KG1 (cell line): ENCODE measurements around the gene PORCN.
A peak's percentile ranks its signal among the peaks of the same experiment; 100 is the strongest.
"Not testable (repeated sequence)": the region's sequence is repeated elsewhere in the genome, so short reads cannot be mapped to it uniquely, and the experiment has no call there.

Experiments used
- DNase-seq: peaks from one replicate; lab custom pipeline; 2025; lab: John Stamatoyannopoulos, UW

Gene PORCN

DNA sequence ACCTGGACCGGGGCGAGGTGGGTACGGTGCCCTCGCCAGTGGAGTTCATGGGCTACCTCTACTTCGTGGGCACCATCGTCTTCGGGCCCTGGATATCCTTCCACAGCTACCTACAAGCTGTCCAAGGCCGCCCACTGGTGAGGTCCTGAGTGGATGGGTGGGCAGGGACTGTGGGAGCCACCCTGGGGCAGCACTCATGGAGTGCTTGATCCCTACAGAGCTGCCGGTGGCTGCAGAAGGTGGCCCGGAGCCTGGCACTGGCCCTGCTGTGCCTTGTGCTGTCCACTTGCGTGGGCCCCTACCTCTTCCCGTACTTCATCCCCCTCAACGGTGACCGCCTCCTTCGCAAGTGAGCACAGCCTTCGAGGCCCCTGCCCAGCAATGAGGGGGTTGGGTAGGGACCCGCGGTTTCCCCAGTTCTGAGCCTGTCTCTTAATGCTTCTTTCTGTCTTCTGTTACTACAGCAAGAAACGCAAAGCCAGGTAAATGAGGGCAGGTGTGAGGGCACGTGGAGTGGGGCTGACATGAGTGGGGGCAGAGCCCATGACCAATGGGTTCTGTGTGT, 3.7 kb downstream of the PORCN start:
- no peak for DNase-seq

DNA sequence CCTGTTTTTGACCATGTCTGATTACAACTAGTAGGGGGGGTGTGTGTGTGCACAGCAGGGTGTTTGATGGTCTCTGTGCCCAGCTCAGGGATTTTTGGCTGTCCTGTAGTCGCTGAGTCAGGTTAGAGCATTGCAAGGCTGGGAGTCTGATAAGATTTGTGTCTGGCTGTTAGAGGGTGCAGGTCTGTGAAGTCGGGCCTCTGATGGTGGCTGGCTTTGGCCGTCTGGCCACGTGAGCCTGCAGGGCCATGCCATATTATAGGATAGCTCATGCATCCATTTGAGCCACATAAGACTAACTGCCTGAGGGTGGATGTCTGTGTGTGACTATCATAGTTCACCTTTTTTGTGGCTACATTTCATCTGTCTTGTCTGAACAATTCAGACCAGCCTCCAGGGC, 4.9 kb downstream of the PORCN start:
- no peak for DNase-seq

DNA sequence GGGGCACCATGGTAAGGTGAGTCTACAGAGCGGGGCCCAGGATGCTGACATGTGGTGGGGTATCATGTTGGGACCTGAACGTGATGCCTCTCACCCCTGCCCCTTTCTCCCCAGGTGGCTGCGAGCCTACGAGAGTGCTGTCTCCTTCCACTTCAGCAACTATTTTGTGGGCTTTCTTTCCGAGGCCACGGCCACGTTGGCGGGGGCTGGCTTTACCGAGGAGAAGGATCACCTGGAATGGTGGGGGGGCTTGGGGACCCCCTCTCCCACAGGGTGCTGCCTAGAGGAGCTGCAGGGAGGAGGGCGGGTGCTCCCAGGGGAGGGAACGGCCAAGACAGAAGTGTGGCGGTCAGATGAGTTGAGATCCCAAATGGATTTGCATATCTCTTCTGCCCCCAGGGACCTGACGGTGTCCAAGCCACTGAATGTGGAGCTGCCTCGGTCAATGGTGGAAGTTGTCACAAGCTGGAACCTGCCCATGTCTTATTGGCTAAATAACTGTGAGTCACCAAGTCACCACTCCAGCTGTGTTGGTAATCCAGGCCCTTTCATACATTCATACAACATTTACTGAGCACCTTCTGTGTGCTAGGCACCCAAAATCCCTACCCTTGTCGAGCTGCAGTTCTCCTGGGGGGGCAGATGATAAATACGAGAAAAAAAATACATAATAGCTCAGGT, 5.5 kb downstream of the PORCN start:
- DNase-seq = no peak

DNA sequence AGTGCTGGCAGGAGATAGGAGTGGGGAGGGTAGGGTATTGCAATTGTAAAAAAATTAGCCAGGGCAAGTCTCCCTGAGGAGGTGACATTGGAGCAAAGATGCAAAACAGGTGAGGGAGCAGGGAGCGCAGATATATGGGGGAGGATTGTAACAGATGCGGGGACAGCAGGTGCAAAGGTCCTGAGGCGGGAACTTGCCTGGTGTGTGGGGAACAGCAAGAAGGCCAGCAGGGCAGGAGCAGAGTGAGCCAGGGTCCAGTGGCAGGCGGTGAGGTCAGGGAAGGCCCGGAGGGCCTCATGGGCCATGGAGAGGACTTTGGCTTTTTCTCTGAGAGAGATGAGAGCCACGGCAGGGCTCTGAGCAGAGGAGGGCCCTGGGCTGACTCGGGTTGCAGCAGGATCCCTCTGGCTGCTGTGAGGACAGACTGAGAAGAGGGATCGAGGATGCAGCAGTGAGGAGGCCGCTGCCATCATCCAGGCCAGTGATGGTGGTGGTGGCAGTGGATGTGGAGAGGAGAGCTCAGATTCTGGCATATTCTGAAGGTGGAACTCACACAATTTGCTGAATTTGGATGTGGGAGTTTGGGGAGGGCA, 6.2 kb downstream of the PORCN start:
- no peak for DNase-seq

DNA sequence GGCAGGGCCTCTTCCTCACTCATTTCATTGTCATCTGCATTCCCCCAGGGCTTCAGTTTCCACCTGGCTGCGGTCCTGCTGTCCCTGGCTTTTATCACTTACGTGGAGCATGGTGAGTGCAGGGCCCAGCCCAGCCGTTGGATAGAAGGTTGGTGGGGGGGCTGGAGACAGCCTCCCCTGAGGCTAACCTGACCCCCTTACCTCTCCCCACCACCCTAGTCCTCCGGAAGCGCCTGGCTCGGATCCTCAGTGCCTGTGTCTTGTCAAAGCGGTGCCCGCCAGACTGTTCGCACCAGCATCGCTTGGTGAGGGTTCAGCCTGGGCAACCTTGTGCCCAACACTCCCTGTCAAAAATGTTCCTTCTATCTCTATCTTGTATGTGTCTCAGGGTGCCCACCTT, 7.0 kb downstream of the PORCN start:
- no peak for DNase-seq

DNA sequence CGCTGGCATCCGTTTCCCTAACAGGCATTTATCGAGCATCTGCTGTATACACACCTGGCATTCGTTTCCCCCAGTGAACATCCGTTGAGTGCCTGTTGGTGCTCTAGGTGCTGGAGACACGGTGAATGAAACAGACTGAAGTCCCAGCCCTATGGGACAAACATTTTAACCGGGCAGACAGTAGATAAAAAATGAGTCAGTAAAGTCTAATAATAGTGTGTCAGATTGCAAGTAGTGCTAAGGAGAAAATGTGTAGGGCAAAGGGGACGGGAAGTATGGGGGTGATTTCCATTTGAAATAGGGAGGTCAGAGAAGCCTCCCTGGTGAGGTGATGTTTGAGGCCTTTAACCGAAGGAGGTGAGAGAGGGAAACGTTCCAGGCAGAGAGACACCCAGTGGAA, 7.5 kb downstream of the PORCN start:
- no peak for DNase-seq

DNA sequence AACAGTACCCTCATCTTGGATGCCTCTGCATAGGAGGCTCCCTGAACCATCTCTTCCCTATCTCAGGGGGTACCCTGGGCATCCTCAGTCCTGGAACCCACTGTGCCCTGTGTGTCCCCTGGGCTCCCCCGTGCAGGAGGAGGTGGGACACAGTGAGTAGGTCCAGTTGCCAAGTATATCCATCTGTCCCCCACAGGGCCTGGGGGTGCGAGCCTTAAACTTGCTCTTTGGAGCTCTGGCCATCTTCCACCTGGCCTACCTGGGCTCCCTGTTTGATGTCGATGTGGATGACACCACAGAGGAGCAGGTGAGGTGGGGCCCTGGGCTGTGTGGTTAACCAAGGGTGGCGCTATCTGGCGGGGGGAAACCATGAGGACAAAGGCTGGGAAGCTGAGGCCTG, 8.2 kb downstream of the PORCN start:
- DNase-seq = no peak

DNA sequence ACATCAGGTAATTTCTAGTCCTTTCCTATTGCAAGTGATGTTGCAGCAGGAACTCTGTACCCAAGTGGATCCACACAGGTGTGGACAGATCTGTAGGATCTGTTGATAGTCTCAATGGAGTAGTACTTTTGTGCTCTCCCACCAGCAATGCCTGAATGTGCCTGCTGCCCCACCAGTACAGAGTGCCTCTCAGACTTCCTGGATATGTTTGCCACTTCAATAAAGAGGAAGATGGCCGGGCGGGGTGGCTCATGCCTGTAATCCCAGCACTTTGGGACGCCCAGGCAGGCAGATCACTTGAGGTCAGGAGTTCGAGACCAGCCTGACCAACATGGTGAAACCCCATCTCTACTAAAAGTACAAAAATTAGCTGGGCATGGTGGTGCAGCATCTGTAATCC, 10.7 kb downstream of the PORCN start:
- DNase-seq = not testable (repeated sequence)

DNA sequence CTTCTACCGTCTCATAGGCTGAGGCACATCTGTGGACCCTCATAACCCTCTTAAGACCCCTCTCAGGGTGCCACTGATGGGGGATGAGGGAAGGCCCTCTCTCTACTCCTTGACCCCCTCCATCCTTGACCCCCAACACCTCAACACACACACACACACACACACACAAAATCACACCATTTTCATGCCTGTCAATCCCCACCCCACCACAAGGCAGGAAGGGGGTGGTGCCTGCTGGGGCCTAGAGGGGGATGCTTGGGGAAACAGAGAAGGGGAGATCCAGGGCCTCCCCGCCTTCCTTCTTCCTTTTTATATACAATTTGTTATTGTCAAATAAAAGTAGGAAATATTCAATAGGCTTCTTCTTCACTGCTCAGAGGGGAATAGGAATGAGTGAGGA, 11.7 kb downstream of the PORCN start:
- DNase-seq = no peak

DNA sequence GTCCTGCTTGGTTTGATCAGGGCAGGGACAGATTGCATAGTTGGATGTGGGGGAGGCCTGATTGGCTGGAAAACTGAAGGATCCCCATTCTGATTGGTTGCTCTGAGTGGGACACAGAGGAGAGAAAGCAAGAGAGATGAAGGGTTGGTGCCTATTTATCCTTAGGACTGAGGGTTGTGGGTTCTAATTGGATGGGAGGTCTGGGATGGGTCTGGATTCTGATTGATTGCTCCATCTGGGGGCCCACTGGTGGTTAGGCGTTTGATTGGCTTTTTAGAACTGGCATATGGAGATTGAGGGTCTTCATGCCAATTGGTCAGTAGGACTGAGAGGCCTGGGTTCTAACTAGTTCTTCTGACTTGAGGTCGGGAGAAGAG, 12.2 kb downstream of the PORCN start:
- DNase-seq = no peak

DNA sequence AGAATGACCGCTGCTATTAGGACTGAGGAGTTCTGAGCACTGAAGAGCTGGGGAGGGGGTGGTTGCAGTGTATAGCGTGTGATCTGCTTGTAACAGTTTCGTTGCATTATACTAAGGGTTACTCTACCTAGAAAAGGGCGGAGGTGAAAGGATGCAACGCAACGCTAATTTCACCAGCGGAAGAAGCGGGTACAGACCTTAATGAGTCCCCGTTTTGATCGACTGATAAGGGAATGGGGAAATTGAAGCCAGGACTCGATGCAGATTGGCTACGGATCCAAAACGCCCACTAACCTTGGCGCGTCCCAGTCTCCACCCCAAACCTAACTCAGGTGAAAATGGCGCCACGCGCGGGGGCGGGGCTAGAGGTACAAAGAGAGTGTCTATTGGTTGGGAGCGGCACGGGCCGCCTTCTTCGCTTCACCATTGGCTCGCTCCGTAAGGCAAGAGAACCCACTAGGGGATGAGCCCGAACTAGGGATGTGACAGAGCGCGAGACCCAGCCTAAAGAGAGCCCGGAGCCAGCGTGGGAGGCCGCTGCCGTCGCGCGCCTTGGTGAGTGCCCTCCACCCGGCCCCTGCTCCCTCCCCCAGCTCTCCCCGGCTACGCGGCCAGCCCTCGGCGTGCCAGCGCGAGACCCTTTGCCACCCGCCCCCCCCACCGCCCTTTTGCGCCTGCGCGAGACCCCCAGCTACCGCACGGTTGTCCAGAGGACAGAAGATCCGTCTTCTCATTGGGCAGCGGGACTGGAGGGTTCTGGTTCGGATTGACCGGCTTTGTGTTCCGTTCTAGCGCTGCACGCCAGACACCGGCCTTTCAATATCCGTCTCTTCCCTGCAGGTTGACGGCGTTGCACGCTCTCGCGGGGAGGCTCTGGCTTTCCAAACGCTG, 12.8 kb downstream of the PORCN start, which contains the start of gene EBP:
EBP (plus strand) TSS at position 456 of the 891 bp plus-strand sequence. CDS start 1,964 bp downstream, outside the sequence.
- peak; percentile 76 for DNase-seq

DNA sequence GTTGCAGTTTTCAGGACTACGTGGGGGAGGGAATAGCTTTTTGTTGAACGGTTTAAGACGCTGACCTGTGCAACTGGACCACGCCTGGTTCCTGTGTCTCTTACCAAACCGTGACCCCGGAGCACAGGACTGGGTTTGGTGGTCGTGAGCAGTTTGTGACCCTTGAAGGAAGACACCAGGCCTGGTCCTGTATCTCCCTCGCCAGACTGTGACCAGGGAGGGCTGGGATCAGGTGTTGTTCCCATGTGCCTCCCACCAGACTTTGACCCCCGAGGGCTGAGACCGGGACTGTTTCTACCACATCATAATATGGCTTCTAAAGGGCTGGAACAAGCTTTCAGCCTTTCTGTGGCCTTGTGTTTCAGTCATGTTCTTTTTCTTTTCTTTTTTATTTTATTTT, 13.5 kb downstream of the PORCN start:
- DNase-seq = no peak

DNA sequence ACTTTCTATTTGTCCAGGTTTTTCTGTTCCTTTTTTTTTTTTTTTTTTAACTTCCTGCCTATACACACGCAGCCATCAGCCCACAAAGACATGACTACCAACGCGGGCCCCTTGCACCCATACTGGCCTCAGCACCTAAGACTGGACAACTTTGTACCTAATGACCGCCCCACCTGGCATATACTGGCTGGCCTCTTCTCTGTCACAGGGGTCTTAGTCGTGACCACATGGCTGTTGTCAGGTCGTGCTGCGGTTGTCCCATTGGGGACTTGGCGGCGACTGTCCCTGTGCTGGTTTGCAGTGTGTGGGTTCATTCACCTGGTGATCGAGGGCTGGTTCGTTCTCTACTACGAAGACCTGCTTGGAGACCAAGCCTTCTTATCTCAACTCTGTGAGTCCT, 14.9 kb downstream of the PORCN start:
- DNase-seq = no peak

DNA sequence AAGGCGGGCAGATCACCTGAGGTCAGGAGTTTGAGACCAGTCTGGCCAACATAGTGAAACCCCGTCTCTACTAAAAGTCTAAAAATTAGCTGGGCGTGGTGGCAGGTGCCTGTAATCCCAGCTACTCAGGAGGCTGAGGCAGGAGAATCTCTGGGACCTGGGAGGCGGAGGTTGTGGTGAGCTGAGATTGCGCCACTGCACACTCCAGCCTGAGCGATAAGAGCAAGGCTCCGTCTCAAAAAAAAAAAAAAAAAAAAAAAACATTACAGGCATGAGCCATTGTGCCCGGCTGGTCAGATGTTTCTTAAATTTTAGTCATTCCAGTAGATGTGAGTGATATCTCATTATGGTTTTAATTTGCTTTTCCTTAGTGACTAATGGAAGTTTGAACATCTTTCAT, 17.1 kb downstream of the PORCN start:
- not testable (repeated sequence) for DNase-seq

DNA sequence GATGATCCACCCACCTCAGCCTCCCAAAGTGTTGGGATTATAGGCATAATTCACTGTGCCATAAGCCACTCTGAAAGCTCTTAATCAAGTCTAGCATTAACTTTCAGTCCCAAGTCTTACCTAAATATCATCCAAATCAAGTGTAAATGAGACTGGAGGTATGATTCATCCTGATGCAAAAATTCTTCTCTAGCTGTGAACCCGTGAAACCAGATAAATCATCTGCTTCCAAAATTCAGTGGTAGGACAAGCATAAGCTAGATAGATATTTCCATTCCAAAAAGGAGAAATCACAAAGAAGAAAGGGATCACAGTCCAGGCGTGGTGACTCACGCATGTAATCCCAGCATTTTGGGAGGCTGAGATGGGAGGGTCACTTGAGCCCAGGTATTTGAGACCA, 21.9 kb downstream of the PORCN start:
- no peak for DNase-seq

DNA sequence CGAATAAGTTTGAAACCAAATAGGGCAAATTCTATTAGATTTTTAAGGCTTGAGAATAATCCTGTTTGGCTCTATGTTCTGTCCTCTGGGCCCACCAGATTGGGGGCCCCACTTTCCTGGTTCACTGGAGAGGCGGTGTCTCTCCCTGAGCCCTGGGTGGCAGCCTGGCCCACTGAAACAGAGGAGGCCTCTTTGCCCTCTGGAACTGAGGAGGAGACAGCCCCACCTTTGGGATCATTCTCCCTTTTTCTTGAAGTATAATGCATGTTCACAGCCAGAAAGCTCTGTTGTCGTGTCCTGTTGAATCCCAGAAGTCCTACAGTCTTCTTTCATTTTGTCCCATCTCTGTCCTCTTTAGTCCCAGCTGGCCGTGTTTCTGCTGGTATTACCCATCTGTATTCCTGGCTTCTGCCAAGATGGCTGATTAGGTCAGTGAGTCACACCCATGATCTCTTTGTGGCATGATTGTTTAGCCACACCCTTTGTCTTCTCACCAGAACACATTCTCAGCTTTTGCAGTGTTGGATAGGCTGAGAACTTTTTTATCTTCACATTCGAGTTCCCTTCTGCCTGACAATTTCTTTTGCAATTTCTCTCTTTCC, 22.7 kb downstream of the PORCN start:
- no peak for DNase-seq

DNA sequence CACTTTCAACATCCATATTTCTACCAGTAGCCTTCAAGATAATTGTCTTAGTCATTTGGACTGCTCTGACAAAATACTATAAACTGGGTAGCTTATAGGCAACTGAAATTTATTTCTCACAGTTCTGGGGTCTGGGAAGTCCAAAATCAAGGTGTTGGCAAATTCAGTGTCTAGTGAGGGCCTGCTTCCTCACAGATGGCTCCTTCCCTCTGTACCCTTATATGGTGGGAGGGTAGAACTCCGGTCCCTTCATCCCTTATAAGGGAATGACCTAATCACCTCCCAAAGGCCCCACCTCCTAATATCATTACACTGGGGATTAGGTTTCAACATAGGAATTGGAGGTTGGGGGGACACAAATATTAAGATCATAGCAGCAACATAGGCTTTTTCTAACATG, 23.4 kb downstream of the PORCN start:
- no peak for DNase-seq

DNA sequence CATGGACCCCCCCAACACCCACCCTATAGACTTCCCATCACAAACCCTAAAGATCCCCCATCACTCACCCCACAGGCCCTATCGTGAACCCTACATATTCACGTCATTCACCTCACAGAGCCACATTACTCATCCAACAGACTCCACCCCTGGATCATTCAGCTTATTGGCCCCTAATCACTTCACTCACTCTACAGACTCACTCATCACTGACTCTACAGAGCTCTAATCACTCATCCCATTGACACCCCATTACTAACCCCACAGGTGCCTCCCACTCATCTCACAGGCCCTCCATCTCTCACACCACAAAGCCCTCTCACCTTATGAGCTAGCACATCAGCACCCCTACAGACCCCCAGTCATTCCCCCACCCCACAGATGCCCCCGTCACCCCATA, 24.4 kb downstream of the PORCN start:
- no peak for DNase-seq

DNA sequence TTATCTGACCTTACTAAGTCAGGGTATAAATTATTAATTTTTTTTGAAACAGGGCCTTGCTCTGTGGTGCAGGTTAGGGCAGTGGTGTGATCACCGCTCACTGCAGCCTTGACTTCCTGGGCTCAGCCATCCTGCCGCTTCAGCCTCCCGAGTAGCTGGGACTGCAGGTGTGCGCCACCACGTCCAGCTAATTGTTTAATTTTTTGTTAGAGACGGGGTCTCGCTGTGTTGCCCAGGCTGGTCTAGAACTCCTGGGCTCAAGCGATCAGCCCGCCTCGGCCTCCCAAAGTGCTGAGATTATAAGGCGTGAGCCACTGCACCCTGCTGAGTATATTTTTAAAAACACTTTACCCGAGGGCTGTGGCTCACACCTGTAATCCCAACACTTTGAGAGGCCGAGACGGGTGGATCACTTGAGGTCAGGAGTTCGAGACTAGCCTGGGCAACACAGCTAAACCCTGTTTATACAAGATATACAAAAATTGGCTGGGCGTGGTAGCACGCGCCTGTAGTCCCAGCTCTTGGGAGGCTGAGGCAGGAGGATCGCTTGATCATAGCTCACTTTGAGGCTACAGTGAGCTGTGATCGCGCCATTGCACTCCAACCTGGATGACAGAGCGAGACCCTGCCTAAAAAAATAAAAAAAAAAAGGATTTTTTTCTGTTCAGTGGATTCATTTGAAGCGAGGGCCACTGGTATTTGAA, 30.0 kb downstream of the PORCN start:
- no peak for DNase-seq

DNA sequence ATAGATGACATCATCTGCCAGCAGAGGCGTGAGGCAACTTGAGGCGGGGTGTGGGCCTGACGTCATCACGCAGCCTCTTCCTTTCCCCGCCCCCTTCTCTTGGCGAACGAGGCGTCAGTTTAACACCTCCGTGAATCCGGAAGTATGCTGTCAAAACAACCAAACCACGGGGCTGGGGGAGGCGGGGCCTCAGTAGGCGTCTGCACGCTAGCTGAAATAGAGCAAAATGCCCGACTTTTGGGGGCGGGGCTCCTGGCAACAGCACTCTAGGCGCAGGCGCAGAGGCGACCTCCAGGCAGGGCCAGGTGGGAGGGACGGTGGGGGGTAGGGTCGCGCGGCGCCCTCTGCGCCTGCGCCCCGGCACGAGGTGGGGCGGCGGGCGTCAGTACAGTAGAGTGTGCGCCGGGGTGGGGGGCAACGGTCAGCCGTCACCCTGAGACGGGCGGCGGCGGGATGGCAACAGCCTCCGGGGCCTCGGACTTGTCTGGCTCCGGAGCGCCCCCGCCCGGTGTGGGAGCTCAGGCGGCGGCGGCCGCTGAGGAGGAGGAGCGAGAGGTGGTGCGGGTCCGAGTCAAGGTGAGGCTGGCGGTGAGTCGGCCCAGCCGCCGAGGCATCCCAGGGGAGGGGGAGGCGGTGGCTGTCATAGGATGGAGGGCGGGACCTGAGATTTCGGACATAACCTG, 30.7 kb downstream of the PORCN start, which contains the start of gene TBC1D25:
TBC1D25 (plus strand) TSS at position 370 of the 683 bp plus-strand sequence; CDS start at position 454, 84 bp downstream.
- peak; percentile 87 for DNase-seq

DNA sequence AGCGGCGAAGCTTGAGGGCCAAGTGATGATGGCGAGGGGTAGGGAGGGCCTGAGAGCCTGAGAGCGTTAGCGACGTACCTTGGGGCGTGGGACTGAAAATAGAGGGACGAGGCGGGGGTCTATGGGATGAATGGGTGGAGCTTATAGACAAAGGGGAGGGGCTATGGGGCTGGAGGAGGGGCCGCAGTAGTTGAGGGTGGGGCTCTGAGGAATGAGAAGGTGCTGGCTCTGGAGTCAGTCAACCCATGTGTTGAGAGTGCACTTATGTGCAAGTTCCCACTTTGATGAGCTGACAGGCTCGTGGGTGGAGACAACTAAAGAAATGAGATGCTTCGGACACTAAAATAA, 31.2 kb downstream of the PORCN start:
- DNase-seq = no peak
